Measurements from ENCODE around the gene DAB2. TPM values are rescaled to one million over a fixed set of nuclear protein-coding genes. Genes with fewer than 3 reads are reported as not detected.

Gene DAB2
- total and polyA plus RNA-seq, 4 donors, result 10.0 to 25.6 (median 16.1) TPM

DNA sequence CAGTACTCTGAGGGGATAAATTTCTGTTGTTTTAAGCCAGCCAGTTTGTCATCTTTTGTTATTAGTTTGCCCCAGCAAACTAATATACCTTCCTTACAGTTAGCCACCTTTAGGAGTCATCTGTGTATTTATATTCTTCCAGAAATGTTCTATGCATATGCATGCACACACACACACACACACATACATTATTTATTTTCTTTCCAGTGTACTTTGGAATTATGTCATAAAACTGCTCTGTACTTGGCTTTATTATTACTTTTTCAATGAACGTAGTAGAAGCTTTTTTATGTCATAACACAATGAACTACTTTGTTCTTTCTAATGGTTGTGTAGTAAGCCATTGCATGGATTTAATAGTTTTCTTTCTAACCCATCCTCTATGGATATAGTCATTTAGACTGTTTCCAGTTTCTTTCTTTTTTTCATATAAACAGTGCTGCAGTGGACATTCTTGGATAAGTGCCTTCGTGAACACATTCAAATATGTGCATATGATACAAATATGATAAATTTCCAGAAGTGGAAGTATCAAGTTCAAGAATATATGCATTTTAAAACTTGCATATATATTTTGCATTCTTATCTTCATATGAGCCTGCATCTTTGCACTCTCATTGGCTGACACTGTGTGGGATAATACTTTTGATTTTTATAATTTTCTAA lies 26.6 kb upstream of the DAB2 start:
- no peaks in the 10 kb centered on the region for H3K27me3 ChIP-seq (ENCODE audit: control insufficient read depth in 4 of 4, insufficient read depth in 4 of 4, low read length in 3 of 4)
- no peaks in the 10 kb centered on the region for H3K4me1 ChIP-seq (ENCODE audit: control insufficient read depth in 4 of 4, insufficient read depth in 4 of 4, low read length in 3 of 4)
- H3K9ac ChIP-seq (ENCODE audit: low read depth in 1 of 2, low read length in 2 of 2), result no peak overlapping the region
- no peak overlapping the region for H3K27ac ChIP-seq (ENCODE audit: low read depth in 1 of 2, low read length in 2 of 2)
- 68% methylated on average over 2 of the region's 2 CpGs for WGBS
- H3K36me3 ChIP-seq (ENCODE audit: control insufficient read depth in 4 of 4, insufficient read depth in 3 of 4, low read depth in 1 of 4, low read length in 3 of 4), result no peaks in the 10 kb centered on the region
- no peak overlapping the region for H3K4me3 ChIP-seq (ENCODE audit: low read depth in 1 of 3, low read length in 3 of 3)
- no peak for DNase-seq (ENCODE audit: low spot score)
- no peaks in the 10 kb centered on the region for H3K9me3 ChIP-seq (ENCODE audit: control insufficient read depth in 4 of 4, low read length in 3 of 4)
- no peak for TF ChIP-seq HNF4A (conservative IDR thresholded peaks at IDR 0.05)
- TF ChIP-seq, protein P1, sequence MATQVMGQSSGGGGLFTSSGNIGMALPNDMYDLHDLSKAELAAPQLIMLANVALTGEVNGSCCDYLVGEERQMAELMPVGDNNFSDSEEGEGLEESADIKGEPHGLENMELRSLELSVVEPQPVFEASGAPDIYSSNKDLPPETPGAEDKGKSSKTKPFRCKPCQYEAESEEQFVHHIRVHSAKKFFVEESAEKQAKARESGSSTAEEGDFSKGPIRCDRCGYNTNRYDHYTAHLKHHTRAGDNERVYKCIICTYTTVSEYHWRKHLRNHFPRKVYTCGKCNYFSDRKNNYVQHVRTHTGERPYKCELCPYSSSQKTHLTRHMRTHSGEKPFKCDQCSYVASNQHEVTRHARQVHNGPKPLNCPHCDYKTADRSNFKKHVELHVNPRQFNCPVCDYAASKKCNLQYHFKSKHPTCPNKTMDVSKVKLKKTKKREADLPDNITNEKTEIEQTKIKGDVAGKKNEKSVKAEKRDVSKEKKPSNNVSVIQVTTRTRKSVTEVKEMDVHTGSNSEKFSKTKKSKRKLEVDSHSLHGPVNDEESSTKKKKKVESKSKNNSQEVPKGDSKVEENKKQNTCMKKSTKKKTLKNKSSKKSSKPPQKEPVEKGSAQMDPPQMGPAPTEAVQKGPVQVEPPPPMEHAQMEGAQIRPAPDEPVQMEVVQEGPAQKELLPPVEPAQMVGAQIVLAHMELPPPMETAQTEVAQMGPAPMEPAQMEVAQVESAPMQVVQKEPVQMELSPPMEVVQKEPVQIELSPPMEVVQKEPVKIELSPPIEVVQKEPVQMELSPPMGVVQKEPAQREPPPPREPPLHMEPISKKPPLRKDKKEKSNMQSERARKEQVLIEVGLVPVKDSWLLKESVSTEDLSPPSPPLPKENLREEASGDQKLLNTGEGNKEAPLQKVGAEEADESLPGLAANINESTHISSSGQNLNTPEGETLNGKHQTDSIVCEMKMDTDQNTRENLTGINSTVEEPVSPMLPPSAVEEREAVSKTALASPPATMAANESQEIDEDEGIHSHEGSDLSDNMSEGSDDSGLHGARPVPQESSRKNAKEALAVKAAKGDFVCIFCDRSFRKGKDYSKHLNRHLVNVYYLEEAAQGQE (IDR thresholded peaks at IDR 0.05), result no peak
- no peak for TF ChIP-seq JUND (IDR thresholded peaks at IDR 0.05)
- no peak for TF ChIP-seq EGR1 (IDR thresholded peaks at IDR 0.05; ENCODE audit: low read depth in 2 of 2)
- no peak for TF ChIP-seq TAF1 (conservative IDR thresholded peaks at IDR 0.05)
- TF ChIP-seq, protein P2, sequence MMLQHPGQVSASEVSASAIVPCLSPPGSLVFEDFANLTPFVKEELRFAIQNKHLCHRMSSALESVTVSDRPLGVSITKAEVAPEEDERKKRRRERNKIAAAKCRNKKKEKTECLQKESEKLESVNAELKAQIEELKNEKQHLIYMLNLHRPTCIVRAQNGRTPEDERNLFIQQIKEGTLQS (IDR thresholded peaks at IDR 0.05), result no peak
- no peak for TF ChIP-seq NR2F2 (IDR thresholded peaks at IDR 0.05)
- TF ChIP-seq, protein P3, sequence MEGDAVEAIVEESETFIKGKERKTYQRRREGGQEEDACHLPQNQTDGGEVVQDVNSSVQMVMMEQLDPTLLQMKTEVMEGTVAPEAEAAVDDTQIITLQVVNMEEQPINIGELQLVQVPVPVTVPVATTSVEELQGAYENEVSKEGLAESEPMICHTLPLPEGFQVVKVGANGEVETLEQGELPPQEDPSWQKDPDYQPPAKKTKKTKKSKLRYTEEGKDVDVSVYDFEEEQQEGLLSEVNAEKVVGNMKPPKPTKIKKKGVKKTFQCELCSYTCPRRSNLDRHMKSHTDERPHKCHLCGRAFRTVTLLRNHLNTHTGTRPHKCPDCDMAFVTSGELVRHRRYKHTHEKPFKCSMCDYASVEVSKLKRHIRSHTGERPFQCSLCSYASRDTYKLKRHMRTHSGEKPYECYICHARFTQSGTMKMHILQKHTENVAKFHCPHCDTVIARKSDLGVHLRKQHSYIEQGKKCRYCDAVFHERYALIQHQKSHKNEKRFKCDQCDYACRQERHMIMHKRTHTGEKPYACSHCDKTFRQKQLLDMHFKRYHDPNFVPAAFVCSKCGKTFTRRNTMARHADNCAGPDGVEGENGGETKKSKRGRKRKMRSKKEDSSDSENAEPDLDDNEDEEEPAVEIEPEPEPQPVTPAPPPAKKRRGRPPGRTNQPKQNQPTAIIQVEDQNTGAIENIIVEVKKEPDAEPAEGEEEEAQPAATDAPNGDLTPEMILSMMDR (IDR thresholded peaks at IDR 0.05; ENCODE audit: low read depth, low read length, missing input control), result no peak
- TF ChIP-seq YY1 (IDR thresholded peaks at IDR 0.05), result no peak
- no peak for TF ChIP-seq SP1 (IDR thresholded peaks at IDR 0.05)
- no peak for TF ChIP-seq FOXA1 (IDR thresholded peaks at IDR 0.05)
- no peak for TF ChIP-seq HNF4G (IDR thresholded peaks at IDR 0.05)
- TF ChIP-seq, protein P4, sequence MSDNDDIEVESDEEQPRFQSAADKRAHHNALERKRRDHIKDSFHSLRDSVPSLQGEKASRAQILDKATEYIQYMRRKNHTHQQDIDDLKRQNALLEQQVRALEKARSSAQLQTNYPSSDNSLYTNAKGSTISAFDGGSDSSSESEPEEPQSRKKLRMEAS (IDR thresholded peaks at IDR 0.05), result no peak
- no peak for TF ChIP-seq GABPA (IDR thresholded peaks at IDR 0.05 in 1 of 2, conservative IDR thresholded peaks at IDR 0.05 in 1 of 2)
- TF ChIP-seq FOXA2 (IDR thresholded peaks at IDR 0.05), result no peak
- TF ChIP-seq, protein P5, sequence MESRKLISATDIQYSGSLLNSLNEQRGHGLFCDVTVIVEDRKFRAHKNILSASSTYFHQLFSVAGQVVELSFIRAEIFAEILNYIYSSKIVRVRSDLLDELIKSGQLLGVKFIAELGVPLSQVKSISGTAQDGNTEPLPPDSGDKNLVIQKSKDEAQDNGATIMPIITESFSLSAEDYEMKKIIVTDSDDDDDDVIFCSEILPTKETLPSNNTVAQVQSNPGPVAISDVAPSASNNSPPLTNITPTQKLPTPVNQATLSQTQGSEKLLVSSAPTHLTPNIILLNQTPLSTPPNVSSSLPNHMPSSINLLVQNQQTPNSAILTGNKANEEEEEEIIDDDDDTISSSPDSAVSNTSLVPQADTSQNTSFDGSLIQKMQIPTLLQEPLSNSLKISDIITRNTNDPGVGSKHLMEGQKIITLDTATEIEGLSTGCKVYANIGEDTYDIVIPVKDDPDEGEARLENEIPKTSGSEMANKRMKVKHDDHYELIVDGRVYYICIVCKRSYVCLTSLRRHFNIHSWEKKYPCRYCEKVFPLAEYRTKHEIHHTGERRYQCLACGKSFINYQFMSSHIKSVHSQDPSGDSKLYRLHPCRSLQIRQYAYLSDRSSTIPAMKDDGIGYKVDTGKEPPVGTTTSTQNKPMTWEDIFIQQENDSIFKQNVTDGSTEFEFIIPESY (IDR thresholded peaks at IDR 0.05), result no peak
- TF ChIP-seq RXRA (IDR thresholded peaks at IDR 0.05), result no peak
- TF ChIP-seq RAD21 (IDR thresholded peaks at IDR 0.05), result no peak

Measured in liver (tissue), 9 donors.